Activated CD4-positive, alpha-beta T cell treated with anti-CD3 and anti-CD28 coated beads, Interleukin-2, amount 50 U/mL, for 48 hours (primary cell): ENCODE measurements around the gene LDLRAP1.

Experiments used
- DNase-seq, 2 experiments: peaks; one replicate each; pipeline ENCODE4 v3.0.0-alpha.2; 2020

LDLRAP1 gene

DNA sequence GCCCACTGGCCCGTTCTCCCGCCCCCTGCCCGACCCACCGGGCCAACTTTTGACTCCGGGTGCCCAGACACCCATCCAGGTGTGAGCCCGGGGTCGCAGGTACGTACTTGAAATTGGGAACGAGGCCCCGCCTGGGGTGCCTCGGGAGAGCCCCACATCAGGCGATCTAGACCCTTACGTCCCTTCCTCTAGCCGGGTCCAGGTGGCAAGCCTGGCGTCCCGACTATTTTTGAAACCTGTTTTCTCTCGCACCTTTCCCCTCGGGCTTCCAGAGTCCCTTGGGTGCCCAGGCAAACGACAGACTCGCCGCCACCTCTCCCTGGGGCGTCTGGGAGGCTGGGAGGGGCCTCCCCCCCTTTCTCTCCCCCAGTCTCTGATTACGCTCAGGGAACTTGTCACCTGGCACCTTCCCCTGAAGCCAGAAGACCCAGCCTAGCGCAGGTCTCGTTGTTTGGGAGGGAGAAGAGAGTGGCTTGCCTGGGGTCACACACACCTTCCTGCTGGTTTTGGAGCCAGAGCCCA lies 898 bp downstream of the LDLRAP1 start:
- DNase-seq: no peak

DNA sequence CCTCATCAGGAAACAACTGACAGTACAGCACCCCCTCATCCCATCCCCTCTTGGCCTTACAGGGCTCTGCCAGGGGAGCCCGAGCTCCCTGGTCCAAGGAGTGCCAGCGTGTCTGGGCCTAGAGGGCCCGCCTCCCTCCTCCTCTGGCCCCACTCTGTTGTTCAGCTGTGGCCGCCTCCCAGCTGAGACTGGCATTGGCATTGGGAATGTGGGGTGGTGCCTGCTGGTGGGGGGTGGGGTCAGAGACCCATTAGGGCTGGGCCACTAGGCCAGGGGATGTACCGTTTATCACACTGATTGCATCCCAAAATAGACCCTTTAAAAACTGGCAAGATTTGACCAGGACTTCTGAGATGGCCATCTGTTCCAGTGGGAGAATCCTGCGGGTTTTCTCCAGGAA lies 1.4 kb downstream of the LDLRAP1 start:
- no peak for DNase-seq

DNA sequence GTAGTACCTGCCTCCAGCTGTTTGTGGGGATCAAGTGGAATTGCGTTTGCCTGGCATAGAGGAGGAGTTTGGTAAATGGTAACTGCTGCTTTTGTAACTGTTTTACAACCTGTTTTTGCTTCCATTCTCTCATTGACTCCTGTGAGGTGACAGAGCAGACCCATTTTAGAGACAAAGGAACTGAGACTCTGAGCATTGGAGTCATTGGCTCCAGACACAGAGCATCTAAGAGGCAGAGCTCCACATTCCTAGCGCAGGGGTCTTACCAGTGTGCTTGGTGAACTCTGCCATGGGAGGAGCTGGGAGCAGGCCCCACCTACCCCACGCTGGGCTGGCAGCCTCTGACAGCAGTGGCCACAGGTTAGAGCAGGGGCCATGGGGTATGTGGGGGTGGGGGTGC lies 2.4 kb downstream of the LDLRAP1 start:
- no peak for DNase-seq

DNA sequence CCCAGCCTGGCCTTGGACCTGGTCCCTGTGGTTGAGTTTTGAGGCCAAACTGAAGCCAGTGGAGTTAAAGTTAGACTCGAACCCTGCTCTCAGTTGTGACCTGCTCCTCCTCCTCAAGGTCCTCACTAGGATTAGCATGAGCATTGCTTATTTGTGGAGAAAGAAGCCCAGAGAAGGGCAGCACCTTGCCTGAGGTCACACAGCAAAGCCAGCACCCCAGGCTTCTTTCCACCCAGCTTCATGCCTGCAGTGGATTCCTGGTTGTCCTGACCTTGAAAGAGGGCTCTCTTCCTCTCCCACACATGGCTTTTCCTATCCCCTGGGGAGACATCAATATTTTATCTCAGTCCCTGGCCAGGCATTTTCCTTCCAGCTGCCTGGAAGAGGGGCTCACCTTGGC lies 2.8 kb downstream of the LDLRAP1 start:
- no peak for DNase-seq

DNA sequence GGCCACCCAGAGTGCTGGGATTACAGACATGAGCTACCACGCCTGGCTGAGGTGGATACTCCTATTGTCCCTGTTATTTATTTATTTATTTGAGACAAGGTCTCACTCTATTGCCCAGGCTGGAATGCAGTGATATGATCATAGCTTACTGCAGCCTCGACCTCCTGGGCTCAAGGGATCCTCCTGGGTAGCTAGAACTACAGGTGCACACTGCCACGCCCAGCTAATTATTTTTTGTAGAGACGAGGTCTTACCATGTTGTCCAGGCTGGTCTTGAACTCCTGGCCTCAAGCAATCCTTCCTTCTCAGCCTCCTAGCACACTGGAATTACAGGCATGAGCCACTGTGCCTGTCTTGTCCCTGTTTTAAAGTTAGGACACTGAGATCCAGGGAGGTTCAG lies 5.2 kb downstream of the LDLRAP1 start:
- no peak for DNase-seq

DNA sequence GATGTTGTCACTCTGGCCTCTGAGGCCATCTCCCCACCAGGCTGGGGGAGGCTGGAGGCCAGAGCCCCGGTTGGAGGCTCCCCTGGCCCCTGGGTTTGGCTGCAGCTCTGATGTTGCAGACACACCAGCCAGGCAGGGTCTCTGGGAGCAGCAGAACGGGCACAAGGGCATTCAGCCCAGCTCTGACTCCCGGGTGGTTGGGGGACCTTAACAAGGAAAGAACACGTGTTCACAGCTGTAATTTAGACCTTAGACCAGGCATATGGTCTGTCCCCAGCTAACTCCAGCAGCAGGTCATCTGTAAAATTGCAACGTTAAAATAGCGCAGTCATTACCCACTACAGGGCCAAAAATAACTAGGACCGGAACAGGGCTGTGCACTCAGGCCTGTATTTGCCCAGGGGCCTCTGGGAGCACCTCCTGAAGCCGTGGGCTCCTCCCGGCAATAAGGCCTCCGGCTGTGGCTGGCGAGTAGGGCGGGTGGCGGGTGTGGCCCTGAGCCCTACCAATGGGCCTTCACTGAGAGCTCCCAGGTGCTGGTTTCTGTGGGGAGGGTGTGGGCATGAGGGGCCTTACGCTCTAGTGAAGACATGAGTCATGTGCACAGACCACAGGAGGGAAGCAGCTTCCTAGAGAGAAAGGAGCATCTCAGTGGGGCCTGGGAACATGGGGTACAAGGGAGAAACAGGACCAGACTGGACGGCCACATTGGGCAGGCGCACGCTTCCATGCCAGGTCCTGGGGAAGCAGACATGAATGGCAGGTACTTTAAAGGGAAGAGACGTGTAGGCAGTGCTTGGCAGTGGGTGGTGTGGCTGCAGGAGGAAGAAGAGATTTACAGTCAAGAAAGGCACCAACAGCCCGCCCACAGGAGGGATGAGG lies 6.1 kb downstream of the LDLRAP1 start:
- DNase-seq: peak; percentile 86 to 90

DNA sequence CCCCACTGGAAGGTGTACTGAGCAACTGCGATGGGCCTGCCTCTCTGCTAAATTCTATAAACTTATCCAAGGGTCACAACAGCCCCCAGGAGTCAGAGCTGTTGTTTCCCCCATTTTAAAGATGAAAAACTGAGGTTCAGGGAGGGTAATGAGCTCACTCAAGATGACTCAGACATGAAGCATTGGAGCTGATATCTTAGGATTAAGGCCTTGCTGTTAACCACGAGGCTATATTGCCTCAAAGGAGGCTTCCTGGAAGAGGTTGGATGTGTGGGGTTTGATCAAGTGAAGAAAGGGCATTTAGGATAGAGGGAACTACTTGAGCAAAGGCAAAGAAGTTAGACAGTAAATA lies 6.7 kb downstream of the LDLRAP1 start:
- no peak for DNase-seq

DNA sequence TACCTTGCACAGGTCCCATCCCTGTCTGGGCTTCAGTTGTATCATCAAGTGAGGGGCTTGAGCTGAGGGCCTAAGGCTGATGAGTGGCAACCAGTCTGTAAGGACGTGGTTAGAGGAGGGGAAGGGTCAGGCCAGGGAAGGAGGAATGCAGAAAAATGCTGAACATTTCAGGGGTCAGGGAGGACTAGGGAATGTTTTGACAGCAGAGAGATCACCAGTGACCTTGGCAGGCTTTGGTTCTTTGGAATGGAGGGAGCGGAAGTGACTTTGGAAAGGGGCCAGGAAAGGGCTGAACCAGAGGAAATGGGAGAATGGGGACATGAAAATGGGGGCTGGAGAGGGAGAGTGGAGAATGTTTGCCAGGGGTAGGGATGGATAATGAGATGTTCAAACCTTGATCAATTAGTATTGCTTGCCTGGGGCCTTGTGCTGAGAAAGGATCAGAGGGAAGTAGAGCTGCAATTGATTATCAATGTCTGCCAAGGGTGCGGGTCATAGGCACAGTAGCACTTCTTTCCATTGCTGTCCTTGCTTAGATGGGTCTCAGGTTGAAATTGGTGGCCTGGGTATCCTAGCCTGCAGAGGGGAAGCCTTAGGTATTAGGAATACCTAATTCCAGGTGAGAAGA lies 7.4 kb downstream of the LDLRAP1 start:
- DNase-seq: no peak

DNA sequence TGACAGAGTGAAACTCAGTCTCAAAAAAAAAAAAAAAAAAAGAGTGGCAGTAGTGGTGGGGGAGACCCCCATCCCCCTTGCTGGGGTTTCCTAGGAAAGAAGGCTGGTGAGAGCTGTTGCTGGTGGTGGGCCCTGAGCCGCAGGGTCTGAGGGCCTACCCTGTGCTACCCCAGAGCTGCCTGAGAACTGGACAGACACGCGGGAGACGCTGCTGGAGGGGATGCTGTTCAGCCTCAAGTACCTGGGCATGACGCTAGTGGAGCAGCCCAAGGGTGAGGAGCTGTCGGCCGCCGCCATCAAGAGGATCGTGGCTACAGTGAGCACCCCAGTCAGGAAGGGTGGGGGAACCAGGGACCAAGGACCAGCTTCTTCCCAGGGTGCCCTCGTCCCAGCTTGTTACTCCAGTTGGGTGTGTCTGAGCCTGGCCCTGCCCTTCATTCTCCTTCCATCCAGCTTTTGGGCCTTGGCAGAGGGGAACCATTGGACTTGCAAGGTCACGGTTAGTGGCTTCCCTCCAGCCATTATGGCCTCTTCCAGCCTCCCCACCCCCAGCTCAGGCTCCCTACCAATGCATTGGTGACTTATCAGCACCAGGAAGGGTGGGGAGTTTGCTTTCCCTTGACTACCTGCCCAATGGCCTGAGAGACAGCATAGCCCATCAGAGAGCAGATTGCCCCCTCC lies 10.5 kb downstream of the LDLRAP1 start:
- DNase-seq: no peak

DNA sequence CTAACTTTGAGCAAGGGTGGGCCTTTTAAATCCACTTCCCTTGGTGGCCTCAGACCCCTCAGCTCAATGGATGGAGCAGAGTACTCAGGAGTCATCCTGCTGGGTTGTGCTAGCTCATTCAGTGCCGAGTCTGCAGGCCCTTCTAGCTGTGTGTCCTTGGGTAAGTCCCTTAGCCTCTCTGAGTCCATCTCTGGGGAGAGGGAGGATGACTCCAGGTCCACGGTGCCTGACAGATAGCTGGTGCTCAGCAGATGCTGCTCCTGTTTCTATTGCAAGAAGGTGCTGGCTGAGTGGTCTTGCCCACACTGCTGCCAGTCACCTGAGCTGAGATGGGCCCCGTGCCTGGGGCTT lies 11.0 kb downstream of the LDLRAP1 start:
- no peak for DNase-seq

DNA sequence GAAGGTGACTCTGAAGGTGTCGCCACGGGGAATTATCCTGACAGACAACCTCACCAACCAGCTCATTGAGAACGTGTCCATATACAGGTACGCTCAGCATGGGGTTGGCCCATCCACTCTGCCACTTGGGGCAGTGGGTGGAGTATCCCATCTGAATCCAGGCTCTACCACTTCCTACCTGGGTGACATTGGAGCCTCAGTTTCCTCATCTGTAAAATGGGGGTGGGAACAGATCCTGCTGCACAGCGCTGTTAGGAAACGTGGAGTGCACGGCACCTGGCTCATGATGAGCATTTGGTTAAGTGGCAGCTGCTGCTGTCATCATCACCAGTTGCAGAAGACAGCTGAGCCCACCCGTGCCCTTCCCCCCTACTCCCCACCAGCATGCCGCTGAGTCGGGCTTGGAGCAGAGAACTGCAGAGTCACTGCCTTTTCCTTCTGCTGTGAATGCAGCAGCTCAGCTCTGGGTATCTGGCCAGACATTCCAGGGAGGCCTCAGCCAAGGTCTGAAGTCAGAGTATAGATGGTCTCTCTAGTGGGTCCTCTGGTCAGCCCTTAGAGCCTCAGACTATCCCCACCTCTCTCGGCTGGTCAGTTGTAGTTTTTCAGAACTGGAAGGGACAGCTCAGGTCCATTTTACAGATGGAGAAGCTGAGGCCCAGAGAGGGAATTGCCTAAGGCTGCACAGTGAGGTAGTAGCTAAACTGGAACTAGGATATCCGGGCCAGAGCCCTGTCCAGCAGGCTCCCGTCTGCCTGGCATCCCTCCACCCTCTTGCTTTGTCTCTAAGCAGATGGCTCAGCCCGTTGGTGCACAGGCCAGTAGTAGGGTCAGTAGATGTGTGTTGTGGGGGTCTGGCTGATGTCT lies 11.7 kb downstream of the LDLRAP1 start:
- DNase-seq: no peak

DNA sequence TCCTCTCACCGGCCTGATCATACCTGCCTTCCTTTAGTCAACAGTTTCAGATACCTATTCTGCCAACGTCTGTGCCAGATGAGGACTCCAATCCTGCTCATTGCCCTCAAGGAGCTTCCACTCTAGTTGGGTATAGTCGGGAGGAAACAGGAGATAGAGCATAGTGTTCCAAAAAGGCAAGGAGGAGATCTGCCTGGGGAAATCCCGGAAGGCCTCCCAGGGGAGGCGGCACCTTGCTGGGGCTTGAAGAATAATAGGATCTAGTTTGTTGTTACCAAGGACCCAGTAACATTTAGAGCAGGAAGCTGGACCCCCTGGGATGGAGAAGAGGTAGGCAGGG lies 12.3 kb downstream of the LDLRAP1 start:
- DNase-seq: no peak

DNA sequence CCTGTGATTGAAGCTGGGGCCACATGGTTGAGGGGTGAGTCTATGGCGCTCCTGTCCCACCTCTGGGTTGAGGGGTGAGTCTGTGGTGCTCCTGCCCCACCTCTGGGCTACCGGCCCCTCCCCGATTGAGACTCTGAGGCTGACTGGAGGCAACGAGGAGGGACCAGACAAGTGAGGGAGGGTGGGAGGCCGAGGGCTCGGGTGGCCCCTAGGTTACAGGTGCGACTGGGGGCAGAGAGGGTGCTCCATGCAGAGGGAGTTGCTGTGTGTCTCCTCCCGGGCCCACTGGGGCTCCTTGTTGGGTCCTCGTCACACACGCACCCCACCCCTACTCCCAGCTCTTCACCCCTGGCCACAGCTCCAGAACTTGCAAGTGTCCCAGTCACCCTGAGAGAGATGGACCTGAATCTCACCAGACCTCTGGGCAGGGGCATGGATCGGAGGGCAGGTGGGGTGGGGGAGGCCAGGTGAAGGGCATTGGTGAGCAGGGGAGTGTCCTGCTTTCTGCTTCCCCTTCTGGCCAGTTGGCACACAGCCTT lies 12.8 kb downstream of the LDLRAP1 start:
- no peak for DNase-seq

DNA sequence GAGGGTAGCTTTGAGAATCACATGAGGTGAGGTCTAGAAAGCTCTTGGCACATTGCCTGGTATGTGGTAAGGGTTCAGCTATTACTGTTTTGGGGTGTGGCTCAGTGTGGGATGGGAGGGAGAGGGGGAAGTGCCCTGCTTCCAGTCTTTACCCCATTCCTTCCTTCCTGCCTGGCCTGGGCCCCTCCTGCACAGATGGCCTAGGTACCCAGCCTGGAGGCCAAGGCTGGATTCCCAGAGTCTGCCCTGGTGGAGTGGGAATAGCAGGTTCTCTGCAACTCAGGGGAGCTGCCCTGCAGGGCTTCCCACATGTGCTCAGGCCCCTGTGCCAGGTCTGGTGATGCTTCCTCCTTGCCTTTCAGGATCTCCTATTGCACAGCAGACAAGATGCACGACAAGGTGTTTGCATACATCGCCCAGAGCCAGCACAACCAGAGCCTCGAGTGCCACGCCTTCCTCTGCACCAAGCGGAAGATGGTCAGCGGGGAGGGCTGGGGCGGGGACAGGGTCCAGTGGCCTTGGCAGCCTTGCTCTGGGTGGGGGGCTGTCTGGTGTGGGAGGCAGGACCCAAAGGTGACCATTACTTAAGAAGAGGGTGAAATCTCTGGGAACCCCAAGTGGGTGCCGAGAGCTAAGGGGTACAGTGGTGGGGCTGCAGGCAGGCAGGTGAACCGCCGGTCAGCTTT lies 13.5 kb downstream of the LDLRAP1 start:
- peak in 1 of 2 experiments; percentile 46 for DNase-seq

DNA sequence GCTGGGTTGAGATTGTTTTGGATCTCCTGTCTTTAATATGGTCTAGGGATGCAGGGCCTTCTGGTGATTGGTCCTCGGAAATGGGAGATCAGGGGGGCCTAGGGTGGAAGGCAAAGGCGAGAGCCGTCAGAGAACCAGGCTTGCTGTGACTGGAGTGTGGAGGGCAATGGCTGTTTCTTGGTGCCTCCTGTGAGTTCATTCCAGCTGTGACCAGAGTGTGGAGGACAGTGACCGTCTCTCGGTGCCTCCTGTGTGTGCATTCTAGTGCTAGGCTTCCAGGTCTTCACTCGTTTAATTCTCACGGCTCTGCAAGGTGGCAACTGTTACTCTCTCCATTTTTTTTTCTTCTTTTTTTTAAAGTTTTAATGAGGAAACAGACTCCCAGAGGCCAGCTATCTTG lies 14.1 kb downstream of the LDLRAP1 start:
- DNase-seq: no peak

DNA sequence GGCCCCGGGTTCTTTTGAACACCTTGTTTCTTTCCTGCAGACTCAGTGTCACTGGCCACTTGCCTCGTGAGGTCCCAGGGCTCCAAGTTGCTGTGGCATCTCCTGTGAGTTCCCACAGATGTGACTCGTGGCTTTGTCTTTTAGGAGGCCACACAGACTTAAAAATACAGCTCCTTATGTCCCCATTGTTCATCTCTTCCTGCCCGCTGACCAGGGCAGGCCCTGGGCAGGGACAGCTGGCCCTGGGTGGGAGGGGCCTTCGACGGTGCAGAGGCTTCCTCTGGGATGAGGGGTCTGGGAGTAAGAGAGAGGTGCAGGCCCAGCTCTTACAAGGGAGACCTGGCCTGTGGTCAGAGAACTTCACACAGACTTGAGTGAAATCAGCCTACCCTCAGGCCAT lies 15.6 kb downstream of the LDLRAP1 start:
- DNase-seq: no peak

DNA sequence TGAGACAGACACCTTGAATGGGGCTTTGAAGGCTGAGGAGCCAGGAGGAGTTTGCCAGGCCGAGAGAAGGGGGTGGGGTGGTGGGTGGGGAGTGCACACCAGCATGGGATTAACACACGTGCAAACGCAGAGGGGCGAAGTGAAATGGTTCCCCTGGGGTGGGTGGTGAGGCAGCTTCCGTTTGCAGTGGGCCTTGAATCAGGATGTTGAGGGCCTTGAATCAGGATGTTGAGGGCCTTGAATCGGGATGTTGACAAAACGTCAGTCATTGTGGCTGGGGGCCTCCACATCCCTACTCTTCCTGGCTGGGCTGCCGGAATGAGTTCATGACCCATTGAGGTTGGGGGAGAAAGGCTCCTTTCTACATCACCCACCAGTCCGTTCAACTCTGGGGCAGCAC lies 16.6 kb downstream of the LDLRAP1 start:
- no peak for DNase-seq

DNA sequence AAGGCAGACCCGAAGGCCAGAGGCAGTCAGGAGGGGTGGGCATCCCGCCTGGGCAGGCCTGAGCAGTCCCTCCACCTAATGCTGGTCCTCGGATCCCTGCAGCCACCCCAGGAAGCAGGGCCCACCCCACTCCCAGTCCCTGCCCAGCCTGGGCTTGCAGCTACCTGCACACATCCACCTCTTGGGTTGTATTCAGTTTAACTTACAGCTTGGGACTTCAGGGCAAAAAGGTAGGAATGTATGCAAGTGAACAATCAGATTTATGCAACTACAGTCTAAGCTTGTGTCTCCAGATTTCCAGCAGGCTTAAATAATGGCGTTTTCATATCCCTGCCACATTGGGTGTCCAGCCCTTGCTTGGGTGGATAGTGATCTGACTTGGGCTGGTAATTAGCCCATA lies 17.4 kb downstream of the LDLRAP1 start:
- no peak for DNase-seq

DNA sequence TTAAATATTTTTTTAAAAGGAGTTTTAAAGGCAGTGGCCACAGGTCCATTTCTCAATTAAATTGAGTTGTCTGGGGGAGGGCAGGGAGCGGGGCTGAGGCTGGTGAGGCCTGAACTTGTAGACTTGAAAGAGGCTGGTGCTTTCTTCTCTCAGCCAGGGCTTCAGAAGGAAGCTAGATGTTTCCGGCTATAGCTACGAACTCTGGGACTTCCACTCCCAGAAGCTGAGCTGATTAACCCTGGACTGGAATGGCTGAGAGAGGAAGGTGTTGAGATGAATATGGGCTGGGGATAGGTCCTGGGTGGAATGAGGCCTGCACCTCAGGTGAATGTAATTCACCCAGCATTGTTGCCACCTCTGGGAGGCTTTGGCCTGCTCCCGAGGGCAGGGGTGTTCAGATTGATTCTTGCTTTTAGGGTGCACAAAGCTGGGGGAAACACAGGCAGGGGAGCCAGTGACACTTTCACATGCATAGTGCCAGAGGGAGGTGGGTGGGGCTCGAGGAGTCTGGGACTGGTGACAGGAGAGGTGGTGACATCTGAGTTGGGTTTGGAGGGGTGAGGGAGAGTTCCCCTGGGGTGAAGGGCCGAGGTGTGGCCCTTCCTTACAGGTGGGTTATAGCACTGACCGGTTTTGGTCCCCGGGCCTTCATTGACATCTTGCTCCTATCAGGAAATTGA lies 18.2 kb downstream of the LDLRAP1 start:
- DNase-seq: no peak

DNA sequence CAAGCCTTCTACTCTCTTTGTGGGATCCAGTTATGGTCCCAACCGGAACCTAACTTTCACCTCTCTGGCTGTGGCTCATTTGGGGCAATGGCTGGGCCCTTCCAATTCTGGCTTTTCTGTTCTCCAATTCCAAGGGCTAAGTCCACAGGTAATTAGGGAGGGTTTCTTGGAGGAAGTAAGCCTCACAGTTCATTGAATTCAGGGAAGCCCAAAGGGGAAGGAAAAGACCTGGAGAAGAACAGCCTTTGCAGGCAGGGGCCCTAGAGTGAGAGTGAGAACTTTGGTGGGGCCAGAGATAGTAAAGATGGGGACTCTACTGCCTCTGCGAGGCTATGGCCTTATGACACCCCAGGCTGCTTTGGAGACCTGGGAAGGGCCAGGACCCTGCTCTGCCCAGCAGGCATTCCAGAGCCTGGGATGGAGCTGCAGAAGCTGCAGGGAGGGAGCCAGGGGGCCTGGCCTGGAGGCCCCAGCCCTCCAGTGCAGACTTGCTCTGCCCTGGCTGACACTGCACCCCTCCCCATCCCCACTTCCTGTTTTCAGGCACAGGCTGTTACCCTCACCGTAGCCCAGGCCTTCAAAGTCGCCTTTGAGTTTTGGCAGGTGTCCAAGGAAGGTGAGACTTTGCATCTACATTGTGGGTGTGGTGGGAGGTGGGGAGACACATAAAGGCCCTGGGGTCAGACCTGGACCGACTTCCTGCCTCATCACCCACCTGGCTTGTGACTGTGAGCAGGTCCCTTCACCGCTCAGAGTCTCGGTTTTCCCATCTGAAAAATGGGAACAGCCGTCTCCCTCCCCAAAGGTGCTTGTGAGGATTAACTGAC lies 18.9 kb downstream of the LDLRAP1 start:
- peak; percentile 48 to 64 for DNase-seq

DNA sequence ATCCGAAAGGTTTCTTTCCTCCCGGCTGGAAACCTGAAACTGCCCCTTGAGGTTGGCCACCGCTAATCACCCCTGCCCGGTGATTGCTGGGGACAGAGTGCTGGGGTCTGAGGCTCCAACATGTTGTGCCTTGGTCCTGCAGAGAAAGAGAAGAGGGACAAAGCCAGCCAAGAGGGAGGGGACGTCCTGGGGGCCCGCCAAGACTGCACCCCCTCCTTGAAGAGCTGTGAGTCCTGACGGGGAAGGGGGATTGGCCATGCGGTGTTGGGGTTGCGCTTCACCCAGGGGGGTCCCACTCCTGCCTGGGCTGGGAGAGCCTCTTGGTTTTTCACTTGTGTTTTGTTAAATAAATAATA lies 19.5 kb downstream of the LDLRAP1 start:
- no peak for DNase-seq
